Smooth muscle cell (in vitro differentiated cells): Measurements from ENCODE around the gene TMEM252. TPM values are rescaled to one million over a fixed set of nuclear protein-coding genes. Genes with fewer than 3 reads are reported as not detected.

Experiments
- DNase-seq: peaks from one replicate; lab custom pipeline; 2025; ENCODE audit not compliant: unreplicated experiment; lab: John Stamatoyannopoulos, UW
- H2AFZ ChIP-seq: fragments of 200-600 bp; sonication (generic); 2 replicates; pipeline ENCODE4 v1.6.0; 2016; ENCODE audit warnings: antibody characterized with exemption, low read depth, mild to moderate bottlenecking
- H3F3A ChIP-seq: fragments of 200-600 bp; sonication (generic); 2 replicates; pipeline ENCODE4 v1.6.0; 2017; ENCODE audit warnings: antibody characterized with exemption, low read depth
- H3K27ac ChIP-seq: fragments of 200-600 bp; sonication (generic); 2 replicates; pipeline ENCODE4 v1.5.1; 2016; ENCODE audit warnings: low read depth, mild to moderate bottlenecking
- H3K27me3 ChIP-seq: fragments of 200-600 bp; sonication (generic); 2 replicates; pipeline ENCODE4 v1.6.1; 2016; ENCODE audit warnings: low read depth, mild to moderate bottlenecking
- H3K36me3 ChIP-seq: fragments of 200-600 bp; sonication (generic); 2 replicates; pipeline ENCODE4 v1.5.1; 2016; ENCODE audit warnings: low read depth
- H3K4me1 ChIP-seq: fragments of 200-600 bp; sonication (generic); 2 replicates; pipeline ENCODE4 v1.5.1; 2016; ENCODE audit warnings: low read depth
- H3K4me2 ChIP-seq: fragments of 200-600 bp; sonication (generic); 2 replicates; pipeline ENCODE4 v1.6.0; 2016; ENCODE audit warnings: mild to moderate bottlenecking
- H3K4me3 ChIP-seq: fragments of 200-600 bp; sonication (generic); 2 replicates; pipeline ENCODE4 v1.5.1; 2016; ENCODE audit warnings: mild to moderate bottlenecking
- H3K79me2 ChIP-seq: fragments of 200-600 bp; sonication (generic); 2 replicates; pipeline ENCODE4 v1.6.0; 2016; ENCODE audit warnings: low read depth, mild to moderate bottlenecking
- H3K9ac ChIP-seq: fragments of 200-600 bp; sonication (generic); 2 replicates; pipeline ENCODE4 v1.6.0; 2016; ENCODE audit warnings: low read depth
- H3K9me3 ChIP-seq: fragments of 200-600 bp; sonication (generic); replicated peaks from 2 replicates; pipeline ENCODE4 v1.5.1; 2016; ENCODE audit warnings: low read depth
- H4K20me1 ChIP-seq: fragments of 200-600 bp; sonication (generic); 2 replicates; pipeline ENCODE4 v1.6.0; 2016; ENCODE audit warnings: low read depth
- CTCF ChIP-seq: fragments of 200-600 bp; sonication (generic); IDR thresholded peaks from 2 replicates; pipeline ENCODE4 v1.5.1; 2017; ENCODE audit warnings: borderline replicate concordance, mild to moderate bottlenecking, antibody characterized with exemption; ENCODE audit not compliant: insufficient read depth, poor library complexity, severe bottlenecking
- WGBS: methylation state at CpG from one replicate; pipeline ENCODE4 v1.1.7; 2016; ENCODE audit warnings: low lambda C conversion rate; 5-methylcytosine and 5-hydroxymethylcytosine counted together
- polyA plus RNA-seq: library from polyadenylated mRNA; unstranded; fragments of >200 nt; fragmentation: Nextera tagmentation; extraction: Ambion mirVana; gene quantifications from 2 replicates; pipeline ENCODE4 v1.2.1, GENCODE V29; 2016
- total RNA-seq: library from RNA; depleted of rRNA; stranded (reverse); fragments of >200 nt; gene quantifications from 2 replicates; pipeline ENCODE4 v1.2.3, GENCODE V29; 2014

TMEM252 gene
- total and polyA plus RNA-seq, 2 experiments from 2014 or later, result not detected

- WGBS, result 38% methylated on average over 7 of the region's 7 CpGs
- Histone ChIP-seq H3K27ac (no peak overlapping the region), H3K9ac (no peak overlapping the region), H3K27me3 (no peaks in the 10 kb centered on the region), H2AFZ (no peak overlapping the region), H3K9me3 (no peaks in the 10 kb centered on the region), H3K79me2 (no peaks in the 10 kb centered on the region), H3K4me3 (no peak overlapping the region), H3K4me2 (peak overlapping the region; percentile 19), H3K36me3 (no peaks in the 10 kb centered on the region), H3F3A (no peaks in the 10 kb centered on the region), H4K20me1 (no peaks in the 10 kb centered on the region), H3K4me1 (no peaks in the 10 kb centered on the region)
- no peak for DNase-seq
- TF ChIP-seq CTCF, result peak; percentile 69
Measured at GRCh38 chr9:68507130-68507805, 33.4 kb downstream of the TMEM252 start.

- 100% methylated on average over 1 of the region's 1 CpG for WGBS
Measured at GRCh38 chr9:68506551-68506950, 34.1 kb downstream of the TMEM252 start.

GRCh38 chr9:68505681-68506409, 34.8 kb downstream of the TMEM252 start:
- no peaks in the 10 kb centered on the region for H4K20me1 ChIP-seq
- H3K9me3 ChIP-seq, result no peaks in the 10 kb centered on the region
- no peaks in the 10 kb centered on the region for H3K79me2 ChIP-seq
- no peaks in the 10 kb centered on the region for H3K27me3 ChIP-seq
- TF ChIP-seq CTCF, result no peak
- H3K36me3 ChIP-seq, result no peaks in the 10 kb centered on the region
- H3F3A ChIP-seq, result peaks cover 5% of the 10 kb centered on the region
- no peak overlapping the region for H3K9ac ChIP-seq
- peaks cover 9% of the 10 kb centered on the region for H3K4me1 ChIP-seq
- DNase-seq, result no peak
- peak overlapping the region; percentile 65 for H2AFZ ChIP-seq
- H3K4me3 ChIP-seq, result no peak overlapping the region
- 74% methylated on average over 4 of the region's 4 CpGs for WGBS
- H3K4me2 ChIP-seq, result no peak overlapping the region
- no peak overlapping the region for H3K27ac ChIP-seq

More at GRCh38 chr9:68506551-68506950, 34.1 kb downstream of the TMEM252 start:
- TF ChIP-seq CTCF, result no peak
- H3F3A ChIP-seq, result peaks cover 3% of the 10 kb centered on the region
- no peak for DNase-seq
- H3K4me2 ChIP-seq, result no peak overlapping the region
- H3K79me2 ChIP-seq, result no peaks in the 10 kb centered on the region
- H3K9me3 ChIP-seq, result no peaks in the 10 kb centered on the region
- H3K4me1 ChIP-seq, result peaks cover 3% of the 10 kb centered on the region
- H2AFZ ChIP-seq, result peak overlapping the region; percentile 65
- H3K27ac ChIP-seq, result no peak overlapping the region
- H3K9ac ChIP-seq, result no peak overlapping the region
- H4K20me1 ChIP-seq, result no peaks in the 10 kb centered on the region
- no peak overlapping the region for H3K4me3 ChIP-seq
- H3K27me3 ChIP-seq, result no peaks in the 10 kb centered on the region
- H3K36me3 ChIP-seq, result no peaks in the 10 kb centered on the region
